Uterus (tissue), 2 donors: ENCODE results near the gene LYRM2.

Experiments
- CTCF ChIP-seq, 4 experiments: fragments of 200-600 bp in 2 of 4; fragments of 450-650 bp in 2 of 4; sonication (generic) in 2 of 4; IDR thresholded peaks; one replicate each; pipeline ENCODE4 v1.5.1; 2016 to 2019; ENCODE audit warnings: antibody characterized with exemption in 4 of 4, mild to moderate bottlenecking in 2 of 4, moderate library complexity in 1 of 4
- POLR2A ChIP-seq, 2 donors: fragments of 450-650 bp; IDR thresholded peaks; one replicate each; pipeline ENCODE4 v1.6.1; 2016; ENCODE audit warnings: antibody characterized with exemption in 2 of 2, mild to moderate bottlenecking in 1 of 2, moderate library complexity in 1 of 2

GRCh38 chr6:89553431-89553830 is 85.1 kb downstream of the LYRM2 start:
- TF ChIP-seq CTCF (IDR thresholded peaks at IDR 0.05): no peak
- TF ChIP-seq POLR2A (IDR thresholded peaks at IDR 0.05): no peak
